Inferior parietal cortex (tissue), 1 donor: Measurements from ENCODE around the gene AGAP3.

ENCODE experiments used
- DNase-seq: peaks from one replicate; pipeline ENCODE4 v3.0.0-alpha.2; 2016; ENCODE audit errors: extremely low spot score

AGAP3 gene

DNA sequence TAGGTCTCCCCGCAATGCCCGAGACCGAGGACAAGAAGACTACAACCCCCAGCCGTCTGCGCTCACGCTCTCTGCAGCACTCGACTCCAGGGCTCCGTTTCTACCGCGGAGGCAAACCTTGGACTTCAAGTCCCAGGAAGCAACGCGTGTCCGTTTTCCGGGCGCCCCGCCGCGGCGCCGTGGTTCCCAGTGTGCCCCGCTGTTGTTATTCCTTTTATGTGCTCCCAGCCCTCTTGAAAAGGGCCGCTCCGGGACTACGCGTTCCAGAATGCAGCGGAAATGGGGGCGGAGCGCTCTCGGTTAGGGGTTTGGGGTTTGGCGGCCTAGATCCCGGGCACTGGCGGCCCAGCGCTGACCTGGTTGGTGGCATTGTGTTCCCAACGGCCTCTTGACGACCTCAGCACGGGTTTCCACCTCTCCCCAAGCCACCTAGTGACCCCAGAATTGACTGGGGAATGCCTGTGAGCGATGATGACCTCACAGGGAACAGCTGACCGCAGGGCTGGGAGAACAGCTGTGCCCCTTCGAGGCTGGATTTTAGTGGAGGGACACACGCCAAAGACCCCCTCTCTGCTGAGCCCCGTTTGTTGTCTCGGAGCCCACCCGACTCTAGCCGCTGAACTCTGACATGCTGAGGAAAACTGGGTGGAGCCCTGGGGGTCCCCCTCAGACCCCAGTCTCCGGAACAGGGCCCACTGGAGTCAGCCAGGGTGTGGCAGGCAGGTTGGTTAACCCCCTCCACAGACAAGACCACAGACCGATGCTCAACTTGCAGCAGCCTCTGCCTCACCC is 28.1 kb upstream of the AGAP3 start:
- DNase-seq: peak; percentile 99

DNA sequence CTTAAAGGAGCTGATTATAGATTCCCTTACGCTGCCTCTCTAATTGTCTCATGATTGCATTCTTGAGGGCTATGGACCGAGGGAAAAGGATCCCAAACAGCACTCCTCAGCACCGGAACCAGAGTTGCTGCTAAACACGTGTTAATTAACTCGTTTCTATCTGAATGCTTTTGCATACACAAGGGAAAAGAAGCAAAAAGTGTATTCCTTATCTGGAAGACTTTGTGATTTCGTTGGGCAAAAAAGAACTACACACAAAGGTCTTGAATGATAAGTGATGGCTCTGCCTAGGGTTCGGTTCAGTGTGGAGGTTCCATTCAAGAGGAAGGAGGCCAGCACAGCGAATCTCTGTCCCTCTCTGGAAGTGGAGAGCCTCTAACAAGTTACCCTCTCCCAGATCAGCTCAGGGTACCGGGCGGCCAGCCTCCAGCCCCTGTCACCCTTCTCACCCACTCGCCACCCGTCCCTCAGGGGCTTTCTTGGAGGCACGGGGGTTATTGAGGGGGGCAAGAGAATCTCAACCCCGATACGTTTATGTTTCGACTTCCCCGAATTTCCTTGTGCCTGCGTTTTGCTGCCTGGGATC is 27.4 kb upstream of the AGAP3 start:
- DNase-seq: peak; percentile 56

DNA sequence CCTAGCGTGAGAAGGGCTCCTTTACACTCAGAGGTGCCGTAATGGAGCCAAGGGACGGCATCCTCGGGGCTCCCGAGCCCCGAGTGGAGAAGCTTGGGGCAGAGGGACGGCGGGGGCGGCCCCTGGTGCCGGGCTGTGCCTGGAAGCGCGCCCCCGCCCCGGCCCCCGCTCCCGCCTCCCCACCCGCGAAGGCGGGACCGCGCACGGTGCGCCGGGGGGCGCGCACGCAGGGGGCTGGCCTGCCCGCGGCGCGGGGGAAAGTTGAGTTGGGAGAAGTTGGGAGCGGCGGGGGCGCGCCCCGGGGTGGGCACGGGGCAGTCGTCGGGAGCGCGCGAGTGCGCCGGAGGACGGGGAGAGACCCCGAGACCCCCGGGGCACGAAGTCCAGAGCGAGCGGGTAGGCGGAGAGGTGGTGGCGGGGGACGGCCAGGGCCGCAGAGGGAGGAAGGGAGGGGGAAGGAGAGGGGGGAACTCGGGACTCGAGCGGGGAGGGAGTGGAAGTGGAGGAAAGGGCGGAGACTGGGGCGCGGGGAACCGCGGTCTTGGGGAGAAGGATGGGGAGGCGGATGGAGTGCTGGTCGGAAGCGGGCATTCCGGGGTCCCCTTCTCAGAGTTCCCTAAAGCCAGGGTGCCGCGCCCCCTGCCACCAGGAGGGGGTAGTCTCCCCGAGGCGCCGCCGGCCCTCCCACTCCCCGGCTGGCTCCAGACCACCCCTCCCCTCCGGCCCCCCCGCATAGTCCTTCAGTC is 26.7 kb upstream of the AGAP3 start, which contains the start of gene SLC4A2:
Gene SLC4A2, plus strand, starts transcription at position 223 of the 746 bp plus-strand sequence. CDS start 2,399 bp downstream, outside the sequence.
- peak; percentile 75 for DNase-seq

DNA sequence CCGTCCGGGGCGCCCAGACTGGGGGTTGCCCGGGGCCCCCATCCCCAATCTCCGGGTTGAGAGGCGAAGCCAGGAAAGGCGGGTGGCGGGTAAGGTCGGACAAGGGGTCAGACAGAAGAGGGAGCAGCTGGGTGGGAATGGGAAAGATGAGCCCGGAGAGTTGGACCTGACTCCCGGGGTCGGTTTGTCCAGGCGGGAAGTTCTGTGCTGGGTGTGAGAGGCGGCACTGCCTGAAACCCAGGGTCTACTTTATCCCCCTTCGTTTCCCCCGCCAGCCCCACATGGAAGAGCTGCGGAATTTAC is 26.2 kb upstream of the AGAP3 start:
- DNase-seq: no peak

DNA sequence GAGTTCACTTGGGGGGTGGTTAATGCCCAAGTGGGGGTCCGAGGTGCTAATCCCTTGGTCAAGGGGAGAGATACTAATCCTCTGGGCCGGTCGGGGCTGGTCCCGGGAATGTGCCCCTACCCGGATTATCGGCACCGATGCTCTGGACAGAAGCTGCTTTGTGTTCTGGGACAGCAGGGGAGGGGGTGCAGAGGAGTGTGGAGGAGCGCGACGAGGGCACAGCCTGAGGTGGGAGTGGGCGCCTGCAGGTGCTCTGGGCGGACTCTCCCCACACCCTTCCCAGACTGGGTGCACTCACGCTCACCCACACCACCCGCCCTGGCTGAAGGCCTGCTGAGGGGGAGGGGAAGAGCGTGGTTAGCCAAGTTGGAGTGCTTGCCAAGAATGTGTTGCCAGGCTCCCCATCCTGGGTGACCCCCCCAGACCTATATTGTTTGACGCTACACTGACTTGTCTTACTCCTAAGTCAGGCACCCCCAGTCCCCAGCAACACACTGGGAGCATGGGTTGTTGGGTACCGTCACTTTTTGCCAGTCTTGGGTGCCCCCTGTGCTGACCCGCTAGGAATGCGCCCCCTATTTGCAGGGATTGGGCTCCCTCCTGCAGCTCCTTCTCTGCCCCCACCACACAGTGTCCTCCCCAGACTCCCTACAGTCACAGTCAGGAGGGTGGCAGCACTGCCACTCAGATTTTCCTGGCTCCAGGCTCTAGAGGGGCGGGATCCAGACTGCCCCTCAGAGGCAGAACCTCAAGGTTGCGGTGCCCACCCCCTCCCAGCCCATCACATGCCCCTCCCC is 25.7 kb upstream of the AGAP3 start:
- no peak for DNase-seq

DNA sequence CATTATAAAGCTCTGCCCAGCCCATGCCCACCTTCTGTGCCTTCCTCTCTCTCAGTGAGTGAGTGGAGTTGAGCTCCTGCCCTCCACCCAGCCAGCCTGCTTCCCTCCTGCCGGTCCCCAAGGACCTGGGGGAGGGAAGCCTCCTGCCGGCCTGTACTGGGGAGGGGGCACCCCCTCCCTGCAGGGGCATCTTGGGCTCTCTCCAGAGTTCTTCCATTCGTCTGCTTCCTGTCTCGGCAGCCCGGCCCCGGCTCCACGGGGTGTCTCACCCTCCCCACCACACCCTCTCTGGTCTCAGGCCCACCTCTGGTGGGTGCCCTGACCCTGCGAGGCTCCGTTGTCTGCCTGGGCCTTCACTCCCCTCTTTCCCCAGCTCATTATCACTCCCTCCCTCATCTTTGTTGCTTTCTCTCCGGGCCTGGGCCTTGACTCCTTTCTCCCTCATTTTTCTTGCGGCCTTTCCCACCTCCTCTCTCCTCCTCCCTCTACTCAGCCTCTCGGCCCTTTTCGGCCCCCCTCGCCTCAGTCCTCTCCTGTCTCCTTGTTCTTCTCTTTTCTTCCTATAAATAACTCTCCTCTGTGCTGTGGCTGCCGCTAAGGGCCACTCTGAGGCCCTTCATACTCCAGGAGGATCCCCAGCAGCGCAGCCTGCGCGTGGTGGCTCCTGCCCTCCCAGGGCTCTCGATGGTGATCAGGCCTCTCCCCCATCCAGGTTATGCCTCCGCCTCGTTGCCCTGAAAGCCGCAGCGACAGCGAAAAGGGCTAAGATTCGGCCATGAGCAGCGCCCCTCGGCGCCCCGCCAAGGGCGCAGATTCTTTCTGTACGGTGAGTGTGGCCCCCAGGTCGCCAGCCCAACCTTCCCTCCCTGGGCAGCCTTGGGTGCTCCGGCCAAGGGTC is 24.8 kb upstream of the AGAP3 start:
- no peak for DNase-seq

DNA sequence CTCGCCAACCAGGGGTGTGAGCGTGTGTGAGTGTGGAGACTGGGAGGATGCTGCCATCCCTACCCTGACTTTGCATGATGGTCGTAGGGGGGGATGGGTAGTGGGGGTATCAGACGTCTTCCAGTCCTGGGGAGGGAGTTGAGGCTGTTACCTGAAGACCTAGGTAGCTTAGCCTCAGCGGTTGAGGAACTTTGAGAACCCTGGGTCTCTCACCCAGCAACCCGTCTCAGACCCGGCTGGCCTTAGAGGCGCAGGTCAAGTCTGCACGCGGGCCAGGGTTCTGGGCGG is 24.2 kb upstream of the AGAP3 start:
- no peak for DNase-seq

DNA sequence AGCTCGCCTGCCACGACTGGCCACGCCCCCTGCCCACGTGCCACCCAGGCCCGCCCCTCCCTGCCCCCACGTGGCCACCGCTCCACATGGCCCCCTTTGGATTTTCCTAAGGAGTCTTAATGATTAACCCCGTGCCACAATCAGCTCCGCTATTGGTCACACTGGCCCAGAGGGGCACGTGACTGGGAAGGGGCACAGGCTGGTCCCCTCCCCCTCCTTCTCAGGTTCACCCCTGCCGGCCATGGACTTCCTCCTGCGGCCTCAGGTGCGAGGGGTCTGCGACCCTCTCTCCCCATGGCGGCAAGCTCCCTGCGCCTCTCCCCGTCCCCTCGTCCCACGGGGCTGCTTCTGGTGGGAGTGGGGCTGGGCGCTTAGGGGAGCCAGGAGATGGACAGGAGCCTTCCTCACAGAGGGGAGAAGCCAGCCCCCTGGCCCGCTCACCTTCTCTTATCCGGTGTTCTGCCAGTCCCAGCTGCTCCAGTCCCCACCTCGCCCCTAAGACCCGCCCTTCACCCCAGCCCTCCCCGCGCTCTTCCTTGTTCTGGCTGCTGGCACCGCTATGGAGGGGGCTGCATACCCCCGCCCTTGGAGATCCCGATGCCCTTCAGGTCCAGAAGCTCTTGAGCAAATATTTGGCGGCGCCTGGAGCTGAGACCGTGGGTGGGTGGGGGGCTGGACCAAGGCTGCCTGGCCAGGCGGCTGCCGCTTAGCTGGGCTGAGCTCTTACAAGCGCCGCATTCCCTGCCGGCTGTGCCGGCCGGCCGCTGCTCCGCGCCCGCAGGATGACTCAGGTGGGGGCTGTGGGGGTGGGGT is 23.7 kb upstream of the AGAP3 start:
- no peak for DNase-seq

DNA sequence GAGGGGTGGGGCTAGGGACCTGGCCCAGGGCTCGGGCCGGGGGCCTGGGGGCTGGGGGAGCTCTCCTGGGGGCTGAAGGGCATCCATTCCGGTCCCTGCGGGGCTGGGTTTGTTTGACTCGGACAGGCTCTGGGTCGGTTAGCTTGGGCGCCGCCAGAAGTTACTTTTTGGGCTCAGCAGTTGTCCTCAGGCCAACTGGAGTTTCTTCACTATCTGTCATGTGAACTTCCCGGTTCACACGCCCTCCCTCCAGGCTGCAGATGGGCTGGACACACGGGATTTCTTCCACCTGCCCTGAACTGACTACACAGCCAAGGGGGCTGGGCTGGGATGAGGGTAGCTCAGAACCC is 23.1 kb upstream of the AGAP3 start:
- DNase-seq: no peak

DNA sequence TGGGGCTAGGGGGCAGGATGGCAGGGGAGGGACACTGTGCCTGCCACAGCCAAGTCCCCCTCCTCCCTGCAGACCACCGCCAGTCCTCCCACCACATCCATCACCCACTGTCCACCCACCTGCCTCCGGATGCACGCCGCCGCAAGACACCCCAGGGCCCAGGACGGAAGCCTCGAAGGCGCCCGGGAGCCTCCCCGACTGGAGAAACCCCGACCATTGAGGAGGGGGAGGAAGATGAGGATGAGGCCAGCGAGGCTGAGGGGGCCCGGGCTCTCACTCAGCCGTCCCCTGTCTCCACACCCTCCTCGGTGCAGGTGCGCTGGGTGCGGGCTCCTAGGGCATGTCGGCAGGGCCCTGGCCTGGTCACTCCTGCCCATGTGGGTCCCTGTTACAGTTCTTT is 21.8 kb upstream of the AGAP3 start:
- DNase-seq: no peak

DNA sequence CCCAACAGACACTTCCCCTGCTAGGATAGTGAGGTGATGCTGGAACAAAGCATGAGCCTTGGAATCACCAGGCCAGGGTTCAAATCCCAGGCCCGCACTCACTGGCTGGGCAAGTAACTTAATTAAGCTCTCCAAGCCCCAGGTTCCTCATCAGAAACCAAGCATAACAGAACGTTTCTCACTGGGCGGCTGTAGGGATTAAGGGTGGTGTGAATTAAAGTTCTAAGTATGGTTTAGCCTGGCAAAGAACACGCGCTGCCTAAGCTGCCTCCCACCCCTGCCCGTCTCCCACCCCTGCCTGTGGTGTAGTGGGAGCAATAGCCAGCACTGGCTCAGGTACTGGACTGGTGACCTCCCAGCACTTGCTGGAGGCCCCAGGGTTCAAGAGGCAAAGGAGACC is 21.3 kb upstream of the AGAP3 start:
- DNase-seq: no peak

DNA sequence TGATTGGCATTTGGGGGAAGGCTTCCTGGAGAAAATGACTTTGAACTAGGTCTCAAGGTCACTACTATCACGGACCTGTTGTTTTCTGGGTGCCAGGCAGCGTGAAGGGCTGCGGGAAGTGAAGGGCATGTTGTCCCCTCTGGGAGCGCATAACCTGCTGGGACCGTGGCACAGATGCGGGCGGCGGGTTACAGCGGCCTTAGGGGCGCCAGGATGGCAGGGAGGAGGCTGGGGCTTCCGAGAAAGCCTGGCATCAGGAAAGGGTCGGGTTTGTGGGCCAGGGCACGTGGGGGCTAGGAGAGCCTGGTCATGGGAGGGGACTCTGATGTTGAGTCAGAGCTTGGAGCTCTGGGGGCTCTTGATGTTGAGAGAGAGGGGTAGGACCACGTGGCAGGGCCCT is 20.8 kb upstream of the AGAP3 start:
- no peak for DNase-seq

DNA sequence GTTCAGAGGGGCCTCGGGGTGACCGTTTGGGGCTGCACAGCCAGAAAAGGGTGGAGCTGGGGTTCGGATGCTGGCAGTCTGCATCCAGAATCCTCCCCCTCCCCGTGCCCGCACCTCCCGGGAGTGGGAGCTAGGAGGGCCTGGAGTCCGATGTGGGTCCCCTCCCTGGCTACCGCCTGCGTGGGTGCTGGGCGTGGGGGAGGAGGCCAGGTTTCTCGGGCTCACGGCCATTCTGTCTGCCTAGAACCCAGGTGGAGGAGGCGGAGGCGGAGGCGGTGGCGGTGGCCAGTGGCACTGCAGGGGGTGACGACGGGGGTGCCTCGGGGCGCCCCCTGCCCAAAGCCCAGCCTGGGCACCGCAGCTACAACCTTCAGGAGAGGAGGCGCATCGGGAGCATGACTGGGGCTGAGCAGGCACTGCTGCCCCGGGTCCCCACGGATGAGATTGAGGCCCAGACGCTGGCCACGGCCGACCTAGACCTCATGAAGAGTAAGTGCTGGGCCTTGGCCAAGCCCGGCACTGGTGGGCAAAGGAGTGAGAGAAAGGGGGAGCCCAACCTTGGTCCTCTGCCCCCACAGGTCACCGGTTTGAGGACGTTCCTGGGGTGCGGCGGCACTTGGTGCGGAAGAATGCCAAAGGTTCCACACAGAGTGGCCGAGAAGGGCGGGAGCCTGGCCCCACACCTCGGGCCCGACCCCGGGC is 19.9 kb upstream of the AGAP3 start:
- no peak for DNase-seq

DNA sequence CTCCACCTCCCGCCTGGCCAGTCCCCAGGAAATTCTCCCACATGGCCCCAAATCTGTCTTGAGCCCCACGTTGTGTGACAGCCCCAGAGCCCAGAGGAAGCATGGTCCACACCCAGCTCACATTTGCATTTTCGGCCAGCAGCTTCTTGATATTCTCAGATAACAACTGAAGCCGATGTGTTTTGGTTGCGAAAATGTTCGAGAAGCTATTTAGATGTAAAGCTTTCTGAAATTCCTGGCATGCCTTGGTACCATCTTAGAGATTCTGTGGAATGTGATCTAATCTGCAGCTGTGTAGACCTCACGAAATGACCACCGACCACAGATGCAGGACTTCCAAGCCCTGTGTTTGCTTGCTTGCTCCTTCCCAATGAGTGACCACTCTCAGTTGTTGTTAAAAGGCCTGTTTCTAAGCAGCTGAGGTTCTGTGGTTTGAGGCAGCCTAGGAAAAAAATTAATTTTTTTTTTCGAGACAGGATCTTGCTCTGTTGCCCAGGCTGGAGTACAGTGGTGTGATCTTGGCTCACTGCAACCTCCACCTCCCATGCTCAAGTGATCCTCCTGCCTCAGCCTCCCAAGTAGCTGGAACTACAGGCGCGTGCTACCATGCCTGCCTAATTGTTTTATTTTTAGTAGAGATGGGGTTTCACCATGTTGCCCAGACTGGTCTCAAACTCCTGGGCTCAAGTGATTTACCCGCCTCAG is 18.1 kb upstream of the AGAP3 start:
- no peak for DNase-seq

DNA sequence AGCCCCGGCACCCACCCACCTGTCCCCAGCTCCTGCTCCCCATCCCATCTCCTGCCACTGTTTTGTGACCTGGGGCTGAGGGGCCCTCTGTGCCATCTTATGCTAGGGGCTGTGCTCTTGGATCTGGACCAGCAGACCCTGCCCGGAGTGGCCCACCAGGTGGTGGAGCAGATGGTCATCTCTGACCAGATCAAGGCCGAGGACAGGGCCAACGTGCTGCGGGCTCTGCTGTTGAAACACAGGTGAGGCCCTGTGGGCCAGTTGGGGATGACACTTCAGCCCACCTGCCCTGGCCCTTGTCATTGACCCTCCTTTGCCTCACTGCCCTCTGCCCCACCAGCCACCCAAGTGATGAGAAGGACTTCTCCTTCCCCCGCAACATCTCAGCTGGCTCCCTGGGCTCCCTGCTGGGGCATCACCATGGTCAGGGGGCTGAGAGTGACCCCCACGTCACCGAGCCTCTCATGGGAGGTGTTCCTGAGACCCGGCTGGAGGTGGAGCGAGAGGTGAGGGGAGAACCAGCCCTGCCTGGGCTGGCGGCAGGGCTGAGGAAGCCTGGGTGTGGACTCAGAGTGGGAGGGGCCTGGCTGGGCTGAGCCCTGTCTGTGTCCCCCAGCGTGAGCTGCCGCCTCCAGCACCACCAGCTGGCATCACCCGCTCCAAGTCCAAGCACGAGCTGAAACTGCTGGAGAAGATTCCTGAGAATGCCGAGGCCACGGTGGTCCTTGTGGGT is 16.3 kb upstream of the AGAP3 start:
- DNase-seq: no peak

DNA sequence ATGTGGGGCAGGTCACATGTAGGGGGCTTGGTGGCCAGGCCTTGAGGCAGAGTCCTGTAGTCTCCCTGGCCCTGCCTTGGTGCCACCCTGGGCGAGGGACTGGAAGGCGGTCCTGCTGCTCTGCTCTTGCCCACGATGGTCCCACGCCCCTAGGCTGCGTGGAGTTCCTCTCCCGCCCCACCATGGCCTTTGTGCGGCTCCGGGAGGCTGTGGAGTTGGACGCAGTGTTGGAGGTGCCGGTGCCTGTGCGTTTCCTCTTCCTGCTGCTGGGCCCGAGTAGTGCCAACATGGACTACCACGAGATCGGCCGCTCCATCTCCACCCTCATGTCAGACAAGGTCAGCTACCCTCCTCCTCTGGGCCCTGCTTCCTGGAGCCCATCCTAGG is 15.7 kb upstream of the AGAP3 start:
- DNase-seq: no peak

DNA sequence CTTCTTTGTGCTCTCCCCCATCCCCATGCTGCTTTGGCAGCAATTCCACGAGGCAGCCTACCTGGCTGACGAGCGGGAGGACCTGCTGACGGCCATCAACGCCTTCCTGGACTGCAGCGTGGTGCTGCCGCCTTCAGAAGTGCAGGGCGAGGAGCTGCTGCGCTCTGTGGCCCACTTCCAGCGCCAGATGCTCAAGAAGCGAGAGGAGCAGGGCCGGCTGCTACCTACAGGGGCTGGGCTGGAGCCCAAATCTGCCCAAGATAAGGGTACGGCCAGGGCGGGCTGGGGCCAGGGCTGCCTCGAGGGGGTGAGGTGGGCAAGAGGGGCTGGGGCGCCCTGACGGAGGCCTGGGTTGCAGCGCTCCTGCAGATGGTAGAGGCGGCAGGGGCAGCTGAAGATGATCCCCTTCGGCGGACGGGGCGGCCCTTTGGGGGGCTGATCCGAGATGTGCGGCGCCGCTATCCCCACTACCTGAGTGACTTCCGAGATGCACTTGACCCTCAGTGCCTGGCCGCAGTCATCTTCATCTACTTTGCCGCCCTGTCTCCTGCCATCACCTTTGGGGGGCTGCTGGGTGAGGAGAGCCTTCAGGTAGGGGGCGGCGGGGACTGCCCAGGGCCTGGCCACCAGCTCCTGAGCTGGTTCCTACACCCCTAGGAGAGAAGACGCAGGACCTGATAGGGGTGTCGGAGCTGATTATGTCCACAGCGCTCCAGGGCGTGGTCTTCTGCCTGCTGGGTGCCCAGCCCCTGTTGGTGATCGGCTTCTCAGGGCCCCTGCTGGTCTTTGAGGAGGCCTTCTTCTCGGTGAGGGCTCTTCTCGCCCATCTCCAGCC is 15.0 kb upstream of the AGAP3 start:
- DNase-seq: no peak

DNA sequence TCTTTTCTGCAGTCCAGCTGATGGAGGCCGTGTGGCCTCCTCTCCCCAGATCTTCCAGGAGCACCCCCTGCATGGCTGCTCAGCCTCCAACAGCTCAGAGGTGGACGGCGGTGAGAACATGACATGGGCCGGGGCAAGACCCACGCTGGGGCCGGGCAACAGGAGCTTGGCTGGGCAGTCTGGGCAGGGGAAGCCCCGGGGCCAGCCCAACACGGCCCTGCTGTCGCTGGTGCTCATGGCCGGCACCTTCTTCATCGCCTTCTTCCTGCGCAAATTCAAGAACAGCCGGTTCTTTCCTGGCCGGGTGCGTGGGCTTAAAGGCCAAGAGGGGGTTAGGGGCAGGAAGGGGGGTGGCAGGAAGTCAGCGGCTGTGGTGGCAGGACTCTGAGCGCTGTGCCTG is 12.3 kb upstream of the AGAP3 start:
- no peak for DNase-seq
